ENCODE results near the gene MOSPD3. TPM values are rescaled to one million over a fixed set of nuclear protein-coding genes. Genes with fewer than 3 reads are reported as not detected.
"Not testable (repeated sequence)": the region's sequence is repeated elsewhere in the genome, so short reads cannot be mapped to it uniquely, and the experiment has no call there.

Gene MOSPD3
- total RNA-seq, 2 donors from 2014 or later, result 9.2 to 29.6 TPM

DNA sequence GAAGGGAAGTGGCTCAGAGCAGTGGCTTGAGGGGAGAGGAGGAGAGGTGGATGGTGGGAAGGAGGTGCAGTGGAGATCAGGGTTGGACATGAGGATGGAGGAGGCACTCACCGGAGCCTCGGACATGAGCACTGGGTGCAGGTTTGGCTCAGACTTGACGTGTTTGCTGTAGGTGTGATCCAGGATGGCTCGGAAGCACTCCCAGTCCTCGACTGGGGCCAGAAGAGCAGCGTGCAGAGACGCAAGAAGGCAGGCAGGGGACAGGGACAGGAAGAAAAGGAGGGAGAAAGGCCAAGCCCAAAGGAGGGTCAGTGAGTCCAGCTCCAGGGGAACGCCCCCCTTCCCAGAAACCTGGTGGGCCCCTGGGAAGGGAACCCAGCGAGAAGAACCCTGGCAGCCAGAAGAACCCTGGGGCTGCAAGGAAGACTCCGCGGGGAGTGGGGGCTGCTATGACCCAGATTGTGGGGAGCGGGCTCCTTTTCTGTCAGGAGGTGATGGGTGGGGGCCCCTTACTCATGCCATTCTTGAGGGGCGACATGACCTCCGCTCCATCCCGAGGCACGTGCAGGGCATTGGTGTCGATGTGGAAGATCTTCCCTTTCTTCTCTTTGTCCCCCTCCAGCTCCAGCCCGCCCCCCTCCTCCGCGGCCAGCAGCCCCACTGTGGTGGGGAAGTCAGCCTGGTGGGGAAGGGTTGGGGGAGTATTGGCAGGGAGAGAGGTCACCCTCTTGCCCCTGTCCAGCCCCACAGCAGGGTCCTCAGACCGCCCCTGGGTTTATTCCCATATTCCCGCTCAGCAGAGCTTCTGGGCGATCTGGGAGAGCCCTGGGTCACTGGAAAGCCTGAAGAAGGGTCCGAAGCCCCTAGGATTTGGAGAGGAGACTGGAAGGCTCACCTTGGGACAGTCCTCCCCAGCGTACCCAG is 42.8 kb downstream of the MOSPD3 start:
- no peaks in the 10 kb centered on the region for H3K9me3 ChIP-seq
- TF ChIP-seq, protein P1, sequence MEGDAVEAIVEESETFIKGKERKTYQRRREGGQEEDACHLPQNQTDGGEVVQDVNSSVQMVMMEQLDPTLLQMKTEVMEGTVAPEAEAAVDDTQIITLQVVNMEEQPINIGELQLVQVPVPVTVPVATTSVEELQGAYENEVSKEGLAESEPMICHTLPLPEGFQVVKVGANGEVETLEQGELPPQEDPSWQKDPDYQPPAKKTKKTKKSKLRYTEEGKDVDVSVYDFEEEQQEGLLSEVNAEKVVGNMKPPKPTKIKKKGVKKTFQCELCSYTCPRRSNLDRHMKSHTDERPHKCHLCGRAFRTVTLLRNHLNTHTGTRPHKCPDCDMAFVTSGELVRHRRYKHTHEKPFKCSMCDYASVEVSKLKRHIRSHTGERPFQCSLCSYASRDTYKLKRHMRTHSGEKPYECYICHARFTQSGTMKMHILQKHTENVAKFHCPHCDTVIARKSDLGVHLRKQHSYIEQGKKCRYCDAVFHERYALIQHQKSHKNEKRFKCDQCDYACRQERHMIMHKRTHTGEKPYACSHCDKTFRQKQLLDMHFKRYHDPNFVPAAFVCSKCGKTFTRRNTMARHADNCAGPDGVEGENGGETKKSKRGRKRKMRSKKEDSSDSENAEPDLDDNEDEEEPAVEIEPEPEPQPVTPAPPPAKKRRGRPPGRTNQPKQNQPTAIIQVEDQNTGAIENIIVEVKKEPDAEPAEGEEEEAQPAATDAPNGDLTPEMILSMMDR (IDR thresholded peaks at IDR 0.05), result no peak
- no peak for ATAC-seq (ENCODE audit: insufficient number of reproducible peaks, low FRiP score, low read depth)
- no peaks in the 10 kb centered on the region for H3K36me3 ChIP-seq
- no peak for DNase-seq (ENCODE audit: low spot score)
- no peaks in the 10 kb centered on the region for H3K27me3 ChIP-seq (replicated peaks; ENCODE audit: insufficient read depth)
- no peaks in the 10 kb centered on the region for H3K4me1 ChIP-seq (ENCODE audit: control insufficient read depth in 1 of 2, low read depth in 2 of 2)
- no peak overlapping the region for H3K4me3 ChIP-seq
- no peak overlapping the region for H3K27ac ChIP-seq

DNA sequence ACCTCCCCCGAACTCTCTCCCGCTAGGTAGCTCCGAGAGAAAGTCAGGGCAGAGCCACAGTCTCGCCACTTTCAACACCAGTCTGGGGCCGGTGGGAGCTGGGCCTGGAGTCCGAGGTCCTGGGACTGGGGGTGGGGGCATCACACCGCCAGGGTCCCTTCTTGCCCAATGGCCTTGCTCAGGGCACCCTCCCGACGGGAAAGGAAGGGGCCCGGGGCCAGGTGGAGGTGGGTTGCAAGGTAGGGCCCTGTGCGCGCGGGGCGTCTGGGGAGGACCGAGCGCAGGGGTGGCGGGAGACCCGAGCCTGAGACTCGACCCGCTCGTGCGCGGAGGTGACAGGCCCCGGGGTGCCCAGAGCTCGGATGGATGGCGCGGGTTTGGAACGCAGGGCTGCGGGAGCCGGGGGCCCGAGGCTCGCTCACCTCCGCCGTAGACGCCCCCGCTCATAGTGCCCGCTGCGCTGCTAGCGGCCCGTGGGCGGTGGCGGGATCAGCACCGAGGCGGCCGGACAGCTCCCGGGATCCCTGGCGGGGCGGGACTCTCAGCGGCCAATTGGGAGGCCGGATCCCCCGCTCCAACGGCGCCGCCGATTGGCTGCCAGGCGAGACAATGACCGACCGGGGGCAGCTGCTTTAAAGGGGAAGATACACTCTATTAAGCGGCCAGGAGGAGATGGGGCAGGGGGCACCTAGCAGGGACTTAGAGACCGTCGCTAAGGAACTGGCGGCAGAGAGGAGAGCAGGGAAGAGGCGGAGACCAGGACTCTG is 43.8 kb downstream of the MOSPD3 start, which contains the start of gene ACTL6B:
Gene ACTL6B (minus strand): TSS at position 541 of the 767 bp plus-strand sequence. CDS start 94 bp downstream, at position 447.
- H3K4me1 ChIP-seq (ENCODE audit: control insufficient read depth in 1 of 2, low read depth in 2 of 2), result no peaks in the 10 kb centered on the region
- ATAC-seq (ENCODE audit: insufficient number of reproducible peaks, low FRiP score, low read depth), result no peak
- TF ChIP-seq, protein P1 (IDR thresholded peaks at IDR 0.05), result no peak
- H3K27me3 ChIP-seq (replicated peaks; ENCODE audit: insufficient read depth), result no peaks in the 10 kb centered on the region
- no peak within 1 kb of the TSS for H3K27ac ChIP-seq
- DNase-seq (ENCODE audit: low spot score), result no peak
- H3K4me3 ChIP-seq, result no peak within 1 kb of the TSS
- H3K9me3 ChIP-seq, result no peaks in the 10 kb centered on the region
- H3K36me3 ChIP-seq, result no peaks in the 10 kb centered on the region

GRCh38 chr7:100662194-100662776 is 49.9 kb downstream of the MOSPD3 start:
- not testable (repeated sequence) for H3K9me3 ChIP-seq; H3K36me3 ChIP-seq; H3K4me3 ChIP-seq; ATAC-seq (ENCODE audit: insufficient number of reproducible peaks, low FRiP score, low read depth); DNase-seq (ENCODE audit: low spot score); H3K4me1 ChIP-seq (ENCODE audit: control insufficient read depth in 1 of 2, low read depth in 2 of 2); H3K27ac ChIP-seq; H3K27me3 ChIP-seq (replicated peaks; ENCODE audit: insufficient read depth)

Other genes with a start within 250 kb of the MOSPD3 start
- gene PILRA, start 239.1 kb upstream of the MOSPD3 start, total RNA-seq, result 1 to 10 TPM; 5.0 to 8.5 TPM
- 1 to 10 TPM; 3.1 to 3.5 TPM for gene ZCWPW1, start 183.8 kb upstream of the MOSPD3 start, total RNA-seq
- gene MEPCE, start 182.7 kb upstream of the MOSPD3 start, total RNA-seq, result 10 to 100 TPM; 27.2 to 27.8 TPM
- 10 to 100 TPM; 29.5 to 54.7 TPM for gene PPP1R35, start 176.0 kb upstream of the MOSPD3 start, total RNA-seq
- gene SPACDR, start 148.3 kb upstream of the MOSPD3 start, total RNA-seq, result not detected
- 10 to 100 TPM; 25.7 to 45.5 TPM for gene TSC22D4, start 133.3 kb upstream of the MOSPD3 start, total RNA-seq
- under 1 TPM; 0.92 to 0.95 TPM for gene NYAP1, start 128.6 kb upstream of the MOSPD3 start, total RNA-seq
- 10 to 100 TPM; 39.4 to 51.6 TPM for gene AGFG2, start 73.3 kb upstream of the MOSPD3 start, total RNA-seq
- 1 to 10 TPM in 1 of 2 donors, under 1 TPM in 1; 0.81 to 1.1 TPM for gene SAP25, start 38.6 kb upstream of the MOSPD3 start, total RNA-seq
- 100 to 1,000 TPM in 1 of 2 donors, 10 to 100 TPM in 1; 99.8 to 131 TPM for gene LRCH4, start 26.4 kb upstream of the MOSPD3 start, total RNA-seq
- not detected for gene FBXO24, start 26.2 kb upstream of the MOSPD3 start, total RNA-seq
- 100 to 1,000 TPM; 130 to 140 TPM for gene PCOLCE, start 10.2 kb upstream of the MOSPD3 start, total RNA-seq
- gene TFR2, start 29.0 kb downstream of the MOSPD3 start, total RNA-seq, result 1 to 10 TPM in 1 of 2 donors, under 1 TPM in 1; 0.35 to 1.9 TPM
- not detected for gene ACTL6B, start 43.9 kb downstream of the MOSPD3 start, total RNA-seq
- gene GNB2, start 61.2 kb downstream of the MOSPD3 start, total RNA-seq, result 100 to 1,000 TPM; 176 to 255 TPM
- 10 to 100 TPM; 35.7 to 40.7 TPM for gene GIGYF1, start 81.7 kb downstream of the MOSPD3 start, total RNA-seq
- 10 to 100 TPM; 19.6 to 21.0 TPM for gene POP7, start 93.6 kb downstream of the MOSPD3 start, total RNA-seq
- not detected for gene EPO, start 107.9 kb downstream of the MOSPD3 start, total RNA-seq
- not detected for gene ZAN, start 121.1 kb downstream of the MOSPD3 start, total RNA-seq
- 10 to 100 TPM; 20.5 to 29.4 TPM for gene EPHB4, start 215.0 kb downstream of the MOSPD3 start, total RNA-seq
- 10 to 100 TPM; 20.0 to 25.2 TPM for gene SLC12A9, start 240.2 kb downstream of the MOSPD3 start, total RNA-seq